AG08396 (cell line): ENCODE data around the gene SLC22A15.
A peak's percentile ranks its signal among the peaks of the same experiment; 100 is the strongest.

Experiments used
- DNase-seq: peaks from one replicate; pipeline ENCODE4 v3.0.0; 2012; ENCODE audit warnings: low spot score, mixed read lengths

Gene SLC22A15

DNA sequence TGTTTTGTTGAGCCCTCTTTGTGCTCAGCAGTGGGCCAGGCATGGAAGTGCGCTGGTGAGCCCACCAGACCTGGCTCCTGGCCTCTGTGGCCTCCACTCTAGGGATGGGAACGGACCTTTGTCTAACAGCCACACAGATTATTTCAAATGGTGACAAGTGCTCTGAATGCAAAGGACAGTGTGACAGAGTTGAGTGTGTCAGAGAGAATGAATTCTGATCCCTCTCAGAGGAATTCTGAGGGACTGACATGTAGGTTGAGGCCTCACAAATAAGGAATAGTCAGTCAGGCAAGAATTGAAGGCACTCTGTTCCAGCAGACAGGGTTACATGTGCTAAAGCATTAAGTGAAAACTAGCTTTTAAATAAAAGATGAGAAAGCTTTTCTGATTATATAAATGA is 123.6 kb downstream of the SLC22A15 start:
- DNase-seq, result no peak

DNA sequence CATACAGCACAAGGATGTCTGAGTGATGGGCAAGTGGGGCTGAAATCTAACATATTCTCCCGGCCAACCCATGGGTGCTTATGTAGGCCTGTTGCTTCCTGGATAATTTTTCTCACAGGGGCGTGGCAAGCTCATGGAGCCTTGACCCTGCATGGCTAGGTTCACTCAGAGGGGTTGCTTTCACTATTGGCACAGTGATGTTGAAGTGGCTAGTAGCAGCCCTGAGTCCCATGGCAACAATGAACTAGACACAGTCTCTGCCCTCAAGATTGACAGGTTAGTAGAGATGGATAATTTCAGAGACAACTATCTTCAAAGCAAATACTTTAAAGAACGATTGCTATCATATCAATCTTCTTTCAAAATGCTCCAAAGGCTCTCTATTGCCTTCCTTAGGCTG is 128.4 kb downstream of the SLC22A15 start:
- DNase-seq, result no peak

DNA sequence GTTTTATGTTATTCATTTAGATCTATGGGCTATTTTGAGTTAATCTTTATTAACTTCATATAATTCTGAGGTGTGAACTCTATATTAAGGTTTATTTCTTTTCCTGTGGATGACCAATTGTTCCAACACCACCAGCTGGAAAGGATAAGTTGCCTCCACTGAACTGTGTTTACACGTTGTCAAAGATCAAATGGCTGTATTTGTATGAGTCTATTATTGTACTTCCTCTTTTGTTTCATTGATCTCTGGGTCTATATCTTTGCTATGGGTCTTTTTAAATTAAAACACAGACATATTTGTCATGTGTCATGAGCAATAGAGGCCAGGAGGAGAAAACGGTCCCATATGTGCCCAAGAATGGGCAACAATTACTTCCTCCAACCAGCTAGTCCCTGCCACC is 129.7 kb downstream of the SLC22A15 start:
- no peak for DNase-seq

DNA sequence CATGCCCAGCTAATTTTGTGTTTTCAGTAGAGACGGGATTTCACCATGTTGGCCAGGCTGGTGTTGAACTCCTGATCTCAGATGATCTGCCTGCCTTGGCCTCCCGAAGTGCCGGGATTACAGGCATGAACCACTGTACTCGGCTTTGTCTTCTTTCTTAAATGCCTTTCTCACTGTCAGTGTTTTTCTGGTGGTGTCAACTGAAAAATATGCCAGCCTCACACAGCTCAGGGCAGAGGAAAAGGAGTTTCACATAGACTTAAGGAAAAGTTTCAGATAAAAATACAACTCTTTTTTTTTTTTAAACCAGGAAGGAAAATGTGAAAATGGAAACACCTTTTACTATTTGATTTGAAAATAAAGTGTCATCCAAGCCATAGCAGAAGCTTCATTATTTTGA is 130.3 kb downstream of the SLC22A15 start:
- DNase-seq, result no peak

DNA sequence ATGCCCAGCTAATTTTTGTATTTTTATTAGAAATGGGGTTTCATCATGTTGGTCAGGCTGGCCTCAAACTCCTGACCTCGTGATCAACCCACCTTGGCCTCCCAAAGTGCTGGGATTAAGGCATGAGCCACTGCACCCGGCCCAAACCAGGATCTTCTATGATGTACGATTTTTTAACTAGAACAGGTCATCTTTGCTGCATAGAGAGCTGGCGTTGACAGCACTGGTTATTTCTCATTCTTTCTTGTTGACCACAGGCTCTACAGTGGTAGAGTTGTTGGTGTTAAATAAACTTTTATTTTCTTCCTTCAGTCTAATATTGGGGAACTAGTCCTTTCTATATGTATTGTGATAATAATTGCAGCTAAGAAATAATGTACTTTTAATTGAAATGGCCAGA is 131.1 kb downstream of the SLC22A15 start:
- no peak for DNase-seq

DNA sequence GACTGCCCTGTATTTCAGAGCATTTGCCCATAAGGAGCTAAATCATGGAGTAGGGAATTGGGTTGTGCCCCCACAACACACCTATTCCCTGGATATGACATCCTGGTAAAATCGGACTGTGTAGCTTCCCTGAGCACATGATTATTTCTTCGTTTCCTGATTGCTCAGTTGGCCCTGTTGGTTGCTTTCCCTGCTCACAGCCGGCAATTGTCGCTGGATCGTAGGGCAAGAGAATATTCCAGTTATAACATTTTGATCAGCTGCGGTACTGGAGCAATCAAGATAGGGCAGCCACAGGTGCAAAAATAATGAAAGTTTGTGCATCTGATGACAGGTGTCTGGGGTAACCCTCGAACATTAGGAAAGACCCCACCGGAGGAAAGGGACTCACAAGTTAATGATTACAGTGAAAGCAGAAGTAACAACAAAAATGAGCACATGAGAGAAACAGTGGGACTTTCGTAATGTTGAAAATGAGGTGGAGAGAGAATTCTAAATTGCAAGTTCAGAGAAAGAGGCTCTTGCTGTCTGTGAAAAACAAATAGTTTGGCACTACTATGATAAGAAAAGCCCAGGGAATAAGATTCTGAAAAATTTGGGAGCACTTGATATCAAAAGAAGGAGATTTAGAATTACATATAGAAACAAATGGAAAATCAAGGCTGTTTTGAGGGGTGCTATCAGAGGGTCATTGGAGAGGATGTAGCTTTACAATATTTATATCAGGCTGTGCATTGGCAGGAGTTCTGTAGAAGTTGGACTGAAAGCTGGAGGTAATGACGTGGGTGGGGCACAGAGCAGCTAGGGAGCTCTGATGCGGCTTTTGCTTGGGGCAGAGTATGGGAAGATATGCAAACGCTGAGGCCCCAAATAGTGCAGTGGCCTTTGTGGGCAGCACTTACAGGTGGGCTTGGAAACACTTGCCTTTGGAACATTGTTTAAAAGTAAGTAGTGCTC is 134.5 kb downstream of the SLC22A15 start, which contains the start of gene MAB21L3:
MAB21L3 (plus strand) TSS at position 833 of the 957 bp plus-strand sequence. CDS start 1,217 bp downstream, outside the sequence.
- no peak for DNase-seq

DNA sequence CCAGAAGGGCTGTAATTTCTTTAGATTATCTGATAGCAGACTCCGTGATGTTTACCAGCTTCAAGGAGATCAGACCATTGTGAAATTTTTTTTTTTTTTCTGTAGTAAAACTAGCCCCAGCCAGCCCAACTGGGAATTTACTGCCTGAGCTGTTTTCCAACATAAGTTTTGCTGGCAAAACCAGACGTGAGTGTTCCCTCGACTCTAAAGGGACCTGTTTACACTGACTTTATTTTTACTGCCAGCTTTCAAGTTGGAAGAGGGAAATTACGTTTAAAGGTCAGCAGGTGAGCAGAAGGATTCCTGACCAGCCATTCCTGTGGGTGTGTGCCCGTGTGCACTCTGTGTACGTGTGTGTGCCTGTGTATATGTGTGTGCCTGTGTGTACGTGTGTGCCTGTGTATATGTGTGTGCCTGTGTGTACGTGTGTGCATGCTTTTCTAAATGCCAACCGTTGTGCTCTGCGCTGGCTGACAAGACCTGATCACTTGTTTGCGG is 135.3 kb downstream of the SLC22A15 start:
- no peak for DNase-seq

DNA sequence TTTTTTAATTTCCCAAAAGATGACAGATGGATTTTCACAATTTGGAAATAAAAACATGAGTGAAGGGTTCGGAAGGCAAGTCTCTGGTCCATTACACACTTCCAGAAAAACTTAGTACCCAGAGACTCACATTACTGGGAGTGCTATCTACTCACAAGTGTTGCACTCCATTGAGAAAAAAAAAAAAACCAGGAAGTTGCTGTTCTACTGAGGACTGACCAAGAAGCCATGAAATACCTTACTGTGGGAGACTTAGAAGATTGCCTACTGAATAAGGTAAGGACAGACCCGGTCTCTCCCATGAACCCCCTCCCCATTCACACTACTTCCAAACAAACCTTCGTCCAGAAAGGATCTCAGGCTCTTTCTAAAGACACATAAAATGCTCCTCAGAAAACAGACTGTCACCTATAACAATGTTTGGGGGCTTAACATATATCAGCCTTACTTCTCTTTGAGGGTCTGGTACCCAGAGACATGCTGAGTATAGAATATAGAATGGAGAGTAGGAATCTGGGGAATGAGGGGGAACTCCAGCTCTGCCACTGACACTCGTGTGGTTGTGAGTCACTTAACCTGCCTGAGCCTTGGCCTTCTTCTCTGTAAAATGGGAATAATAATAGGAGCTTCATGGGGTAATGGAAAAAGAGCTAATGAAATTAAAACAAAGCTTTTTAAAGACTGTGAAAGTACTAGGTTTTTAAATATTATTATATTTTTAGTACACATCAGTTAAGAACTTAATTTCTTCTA is 136.3 kb downstream of the SLC22A15 start:
- DNase-seq, result no peak

DNA sequence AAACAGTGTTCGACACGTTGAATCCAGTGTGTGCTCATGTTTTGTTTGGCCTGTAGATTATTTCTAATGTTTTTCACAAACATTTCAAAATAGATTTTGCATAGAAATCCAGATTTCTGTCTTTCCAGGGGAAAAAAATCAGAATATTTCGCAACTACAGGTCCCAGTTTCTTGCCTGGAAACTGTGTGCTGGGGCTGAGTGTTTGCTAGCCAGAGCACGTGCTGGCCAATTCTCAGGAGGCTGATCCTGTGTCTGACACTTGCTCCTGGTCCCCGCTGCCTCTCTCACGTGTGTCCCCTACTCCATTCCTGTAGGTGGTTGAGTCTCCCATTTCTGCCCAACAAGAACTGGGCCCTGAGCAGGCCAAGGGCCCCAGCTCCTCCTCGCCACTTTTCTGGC is 137.3 kb downstream of the SLC22A15 start:
- no peak for DNase-seq

DNA sequence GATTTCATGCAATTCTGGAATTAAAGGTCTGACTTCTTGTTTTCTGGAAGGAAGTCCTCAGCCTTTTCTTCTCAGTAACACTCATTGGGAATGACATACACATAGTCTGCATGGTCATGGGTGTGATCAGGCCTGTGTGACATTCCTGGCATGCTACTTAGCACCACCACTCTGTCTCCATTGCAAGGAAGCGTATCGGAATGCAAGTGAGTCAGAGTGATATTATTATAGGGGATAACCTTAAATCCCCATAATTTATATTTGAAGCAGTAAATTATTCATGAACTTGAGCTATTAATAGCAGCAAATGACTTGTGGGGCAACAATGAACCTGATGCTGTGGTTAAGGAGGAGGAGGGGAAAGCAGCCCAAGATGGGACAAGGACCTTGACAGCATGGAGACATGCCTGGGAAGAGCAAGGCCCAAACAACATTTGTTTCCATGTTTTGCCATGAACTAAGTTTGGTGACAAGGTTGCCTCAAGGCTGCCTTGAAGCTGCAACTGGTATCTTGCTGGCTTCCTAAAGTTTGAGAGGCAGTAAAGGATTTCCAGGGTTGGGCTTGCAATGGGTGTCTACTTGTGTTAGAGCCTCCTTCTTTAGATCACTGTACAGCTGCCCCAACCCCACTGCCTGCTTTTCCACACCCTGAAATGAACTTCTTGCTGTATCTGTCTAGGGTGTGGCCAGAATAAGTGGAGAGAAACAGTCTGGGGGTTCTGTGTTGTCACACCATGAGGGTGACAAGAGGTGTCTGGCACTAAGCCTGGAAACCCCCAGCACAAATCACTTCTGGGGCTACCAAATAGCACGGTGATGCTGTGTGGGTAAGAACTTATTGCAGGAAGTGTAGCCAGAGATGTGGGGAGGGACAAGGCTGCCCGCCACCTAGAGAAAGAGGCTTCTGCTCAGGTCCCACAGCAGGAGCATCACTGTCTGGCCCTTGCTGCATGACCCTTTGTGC is 139.4 kb downstream of the SLC22A15 start:
- DNase-seq, result peak; percentile 80

DNA sequence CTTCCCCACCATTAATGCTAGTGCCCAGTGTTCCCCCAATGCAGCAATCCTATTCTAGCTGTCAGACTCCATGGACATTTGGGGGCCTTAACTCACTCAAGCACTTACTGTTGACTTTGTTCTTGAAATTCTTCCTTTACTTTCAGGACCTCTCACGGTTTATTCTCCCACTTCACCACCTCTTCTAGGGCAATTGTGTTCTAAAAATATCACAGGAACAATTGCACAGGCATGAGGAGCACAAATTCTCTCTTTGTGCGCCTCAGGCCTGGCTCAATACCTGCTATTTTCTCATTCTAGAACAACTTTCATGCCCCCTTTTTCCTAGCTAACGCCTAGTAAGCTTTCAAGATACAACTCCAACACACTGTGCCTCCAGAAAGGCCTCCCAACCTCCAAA is 142.2 kb downstream of the SLC22A15 start:
- DNase-seq, result no peak
